Islet precursor cell (in vitro differentiated cells): ENCODE measurements around the gene ATR.
A peak's percentile ranks its signal among the peaks of the same experiment; 100 is the strongest.

ENCODE experiments used
- DNase-seq: peaks from one replicate; pipeline ENCODE4 v3.0.0-alpha.2; 2018

The ATR gene

DNA sequence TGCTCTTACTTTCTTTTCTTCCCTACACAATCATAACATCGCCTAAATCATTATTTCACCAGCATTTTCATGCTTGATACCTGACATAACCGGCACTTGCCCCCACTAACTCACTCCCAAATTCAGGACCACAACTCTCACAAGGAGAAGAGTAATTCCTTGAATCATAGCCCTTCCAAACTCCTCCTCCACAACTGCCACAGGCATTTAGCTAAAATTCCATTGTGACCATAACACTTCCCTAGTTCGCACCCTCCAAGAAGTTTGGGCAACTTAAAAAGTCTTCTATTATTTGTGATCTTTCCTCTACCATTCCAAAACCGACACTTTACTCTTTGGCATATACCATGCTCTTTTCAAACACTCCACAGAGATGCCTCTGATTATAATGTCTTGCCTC, 71.3 kb downstream of the ATR start:
- DNase-seq = no peak

DNA sequence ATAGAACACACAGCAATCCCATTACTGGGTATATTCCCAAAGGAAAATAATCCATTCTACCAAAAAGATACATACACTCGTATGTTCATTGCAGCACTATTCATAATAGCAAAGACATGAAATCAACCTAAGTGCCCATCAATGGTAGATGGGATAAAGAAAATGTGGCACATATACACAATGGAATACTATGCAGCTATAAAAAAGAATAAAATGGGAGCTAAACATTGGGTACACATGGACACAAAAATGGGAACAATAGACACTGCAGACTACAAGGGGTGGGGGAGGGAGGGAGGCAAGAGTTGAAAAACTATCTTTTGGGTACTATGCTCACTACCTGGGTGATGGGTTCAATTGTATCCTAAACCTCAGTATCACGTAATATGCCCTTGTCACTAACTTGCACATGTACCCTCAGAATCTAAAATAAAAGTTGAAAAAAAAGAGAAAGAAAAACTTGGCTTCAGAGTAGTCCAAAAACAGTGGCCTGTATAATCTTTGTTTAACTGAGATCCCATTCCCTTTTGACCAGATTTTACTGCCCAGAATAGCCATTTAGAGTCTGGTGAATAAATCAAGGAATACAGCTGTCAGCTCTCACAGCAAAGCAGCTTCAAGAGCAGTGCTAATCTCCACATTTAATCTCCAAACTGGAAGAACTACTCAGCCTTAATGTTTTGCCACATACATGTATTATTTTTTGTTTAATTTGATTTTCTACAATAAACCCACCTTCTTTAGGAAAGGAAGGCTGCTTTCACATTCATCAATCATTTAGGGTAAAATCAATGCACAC, 76.1 kb downstream of the ATR start:
- DNase-seq = no peak

DNA sequence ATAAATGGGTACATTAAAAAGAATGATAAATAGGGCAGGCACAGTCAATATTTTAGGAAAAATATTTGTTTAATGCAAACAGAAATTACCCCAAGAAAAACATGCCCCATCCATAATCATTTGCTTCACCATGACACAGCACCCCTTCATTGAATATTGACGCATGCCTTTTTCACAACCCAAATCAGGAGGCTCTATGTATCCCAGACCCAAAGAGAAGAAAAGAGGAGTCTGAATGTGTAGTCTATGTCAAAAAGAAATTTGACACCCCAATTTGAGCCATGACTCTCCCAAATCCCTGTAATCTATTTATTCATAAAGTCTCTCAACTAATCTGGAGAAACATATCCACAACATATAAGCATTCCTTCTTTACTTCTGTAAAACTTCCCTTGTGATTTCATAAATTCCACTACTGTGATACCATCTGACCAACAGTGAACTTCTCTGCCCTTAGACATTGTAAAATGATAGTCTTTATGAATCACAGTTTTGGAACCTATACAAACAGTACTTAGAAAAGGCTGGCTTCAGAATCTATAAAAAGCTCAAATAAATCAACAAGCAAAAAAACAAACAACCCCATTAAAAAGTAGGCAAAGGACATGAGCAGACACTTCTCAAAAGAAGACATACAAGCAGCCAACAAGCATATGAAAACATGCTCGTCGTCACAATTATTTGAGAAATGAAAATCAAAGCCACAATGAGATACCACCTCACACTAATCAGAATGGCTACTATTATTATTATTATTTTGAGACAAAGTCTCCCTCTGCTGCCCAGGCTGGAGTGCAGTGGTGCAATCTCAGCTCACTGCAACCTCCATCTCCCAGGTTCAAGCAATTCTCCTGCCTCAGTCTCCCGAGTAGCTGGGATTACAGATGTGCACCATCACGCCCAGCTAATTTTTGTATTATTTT, 77.3 kb downstream of the ATR start:
- no peak for DNase-seq

DNA sequence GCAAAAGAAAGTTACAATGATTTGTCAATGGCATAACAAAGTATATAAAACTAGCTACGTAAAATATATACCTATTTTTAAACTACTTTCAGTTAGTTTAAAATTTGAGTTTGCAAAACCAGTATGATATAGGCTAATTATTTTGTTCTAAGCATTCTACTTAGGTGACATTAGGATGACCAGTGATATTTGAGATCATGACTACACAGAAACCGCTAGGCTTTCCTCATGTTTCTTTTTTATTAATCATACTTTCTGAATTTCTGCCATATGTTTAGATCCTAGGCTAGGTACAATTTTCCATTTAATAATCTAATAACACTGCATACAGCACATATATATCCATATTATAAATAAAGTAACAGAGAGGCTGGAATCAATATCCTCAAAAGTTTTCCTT, 78.3 kb downstream of the ATR start:
- DNase-seq = no peak

DNA sequence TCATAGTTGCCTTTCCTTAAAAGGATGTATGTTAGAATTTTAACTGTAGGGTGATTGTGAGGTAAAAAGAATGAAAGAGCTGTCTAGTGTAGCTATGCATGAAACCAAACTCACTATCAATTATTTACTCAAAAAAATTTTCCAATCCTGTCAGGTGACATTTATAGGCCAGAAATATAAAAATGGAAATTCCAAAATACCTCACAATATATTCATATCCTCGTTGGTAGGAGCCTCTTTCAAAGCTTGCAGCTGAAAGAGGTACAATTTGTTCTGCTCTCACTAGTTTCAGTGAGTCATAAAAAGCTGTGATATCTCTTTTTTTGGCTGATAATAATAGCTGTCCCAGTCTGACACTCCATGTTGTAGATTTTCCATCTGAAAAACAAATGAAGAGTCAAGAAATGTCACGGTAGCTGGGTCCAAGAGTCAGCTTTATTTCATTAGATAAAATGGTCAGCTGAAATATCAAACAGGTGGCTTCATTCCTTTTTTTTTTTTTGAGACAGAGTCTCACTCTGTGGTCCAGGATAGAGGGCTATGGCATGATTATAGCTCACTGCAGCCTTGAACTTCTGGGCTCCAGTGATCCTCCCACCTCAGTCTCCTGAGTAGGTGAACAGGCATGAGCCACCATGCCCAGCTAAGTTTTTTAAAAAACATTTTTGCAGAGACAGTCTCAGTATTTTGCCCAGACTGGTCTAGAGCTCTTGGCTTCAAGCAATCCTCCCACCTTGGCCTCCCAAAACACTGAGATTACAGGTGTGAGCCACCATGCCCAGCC, 79.9 kb downstream of the ATR start:
- DNase-seq = no peak

DNA sequence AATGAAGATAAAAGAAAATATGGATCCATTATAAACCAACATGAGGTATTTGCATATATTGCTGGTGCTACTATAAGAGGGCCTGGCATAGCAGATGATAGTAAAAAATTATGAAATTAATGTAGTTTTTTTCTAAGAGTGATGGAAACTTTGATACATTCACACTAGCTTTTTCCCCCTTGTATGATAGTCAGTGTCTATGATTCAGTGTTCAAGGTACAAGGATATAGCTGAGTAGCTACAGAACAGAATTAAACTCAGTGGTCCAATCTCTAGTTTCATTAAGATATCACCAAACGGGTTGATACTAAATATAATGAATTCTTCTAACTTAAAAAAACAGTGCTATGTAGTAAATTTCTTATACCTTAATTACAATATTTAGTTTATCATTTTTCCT, 80.8 kb downstream of the ATR start:
- no peak for DNase-seq

DNA sequence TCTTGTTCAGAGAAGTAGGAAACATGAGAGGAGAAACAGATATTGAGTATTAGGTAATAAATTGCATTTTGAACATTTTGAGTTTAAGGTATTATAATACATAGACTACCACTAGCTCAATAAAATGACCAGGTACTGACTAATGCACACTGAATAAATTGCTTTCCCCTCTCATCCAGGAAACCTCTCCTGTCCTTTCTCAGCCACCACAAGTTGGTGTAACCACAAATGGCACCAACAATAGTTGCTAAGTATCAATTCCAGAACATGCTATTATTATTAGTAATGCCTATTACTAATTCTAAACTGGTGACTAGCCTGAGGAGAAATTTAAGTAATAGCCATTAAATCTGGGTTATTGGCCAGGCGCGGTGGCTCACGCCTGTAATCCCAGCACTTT, 83.4 kb downstream of the ATR start:
- no peak for DNase-seq

DNA sequence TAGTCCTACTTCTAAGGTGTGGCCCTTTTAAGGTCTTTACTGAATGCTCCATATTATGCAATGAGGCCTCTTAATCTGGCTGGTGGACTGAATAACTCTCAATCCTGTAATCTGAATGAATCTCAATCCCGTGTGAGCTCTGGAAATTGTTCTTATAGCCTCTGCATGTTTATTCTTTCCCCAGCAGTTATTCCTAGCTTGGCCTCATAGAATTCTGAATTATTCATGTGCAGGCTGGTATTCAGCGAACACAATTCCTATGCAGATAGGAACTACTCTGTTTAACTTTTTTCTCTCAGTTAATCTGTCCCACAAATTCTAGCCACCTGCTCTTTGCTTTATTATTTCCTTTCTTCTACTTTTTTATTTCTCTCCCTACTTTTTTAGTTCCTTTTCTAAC, 86.3 kb downstream of the ATR start:
- DNase-seq = no peak

DNA sequence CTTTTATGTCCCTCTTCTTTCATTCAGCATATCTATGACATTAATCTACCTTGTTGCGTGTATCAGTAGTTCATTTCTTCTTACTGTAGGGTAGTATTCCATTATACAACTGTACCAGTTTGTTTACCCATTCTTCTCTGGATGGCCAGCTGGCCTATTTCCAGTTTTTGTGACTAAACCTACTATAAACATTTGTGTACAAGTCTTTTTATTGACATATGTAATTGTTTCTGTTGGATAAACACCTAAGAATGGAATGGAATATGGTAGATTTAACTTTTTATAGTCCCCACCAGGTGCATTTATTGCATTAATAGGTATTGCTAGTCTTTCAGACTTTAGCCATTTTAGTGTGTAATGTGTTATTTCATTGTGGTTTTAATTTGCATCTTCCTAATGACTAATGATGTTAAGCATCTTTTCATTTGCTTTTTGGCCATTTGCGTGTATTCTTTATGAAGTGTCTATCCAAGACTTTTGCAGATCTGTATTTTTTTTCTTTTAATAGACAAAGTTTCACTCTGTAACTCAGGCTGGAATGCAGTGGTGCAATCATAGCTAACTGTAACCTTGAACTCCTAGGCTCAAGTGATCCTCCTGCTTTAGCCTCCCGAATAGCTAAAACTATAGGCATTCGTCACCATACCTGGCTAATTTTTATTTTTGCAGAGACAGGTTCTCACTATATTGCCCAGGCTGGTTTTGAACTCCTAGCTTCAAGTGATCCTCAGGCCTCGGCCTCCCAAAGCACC, 88.8 kb downstream of the ATR start:
- no peak for DNase-seq

DNA sequence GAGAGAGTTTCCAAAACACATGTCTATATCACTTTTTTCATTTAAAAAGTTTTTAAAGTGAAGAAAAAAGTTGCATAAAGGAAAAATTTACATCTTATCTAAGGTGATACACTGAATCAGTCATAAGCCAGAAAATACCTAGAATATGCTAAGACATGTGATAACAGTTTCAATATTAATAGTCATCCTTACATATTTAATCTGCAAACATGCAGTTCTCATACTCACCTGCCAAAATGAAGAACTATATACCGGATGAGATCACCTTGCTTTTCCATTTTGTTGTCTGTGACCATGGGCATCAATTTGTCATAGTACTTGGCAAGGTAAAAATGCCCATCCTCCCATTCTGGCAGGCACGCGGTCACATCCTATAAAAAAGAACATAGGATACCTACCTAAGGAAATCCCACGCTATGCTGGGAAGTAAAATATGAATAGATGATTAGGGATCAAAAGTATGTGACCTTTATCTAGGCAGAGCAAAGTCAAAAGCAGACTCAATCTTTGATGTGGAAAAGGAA, 93.6 kb downstream of the ATR start:
- DNase-seq = no peak

DNA sequence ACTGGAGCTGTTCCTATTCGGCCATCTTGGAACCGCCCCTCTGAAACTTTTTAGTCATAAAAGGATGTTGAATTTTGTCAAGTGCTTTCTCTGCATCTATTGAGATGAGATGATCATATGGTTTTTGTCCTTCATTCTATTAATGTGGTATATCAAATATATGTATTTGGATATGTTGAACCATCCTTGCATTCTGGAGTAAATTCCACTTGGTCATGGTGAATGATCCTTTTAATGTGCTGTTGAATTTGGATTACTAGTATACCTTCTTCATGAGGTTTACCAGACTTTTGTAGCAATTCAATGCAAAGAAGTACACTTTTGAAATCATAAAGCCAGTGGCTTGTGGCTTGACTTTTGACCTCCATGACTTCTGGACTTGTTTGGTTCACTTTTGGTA, 97.3 kb downstream of the ATR start:
- DNase-seq = no peak

DNA sequence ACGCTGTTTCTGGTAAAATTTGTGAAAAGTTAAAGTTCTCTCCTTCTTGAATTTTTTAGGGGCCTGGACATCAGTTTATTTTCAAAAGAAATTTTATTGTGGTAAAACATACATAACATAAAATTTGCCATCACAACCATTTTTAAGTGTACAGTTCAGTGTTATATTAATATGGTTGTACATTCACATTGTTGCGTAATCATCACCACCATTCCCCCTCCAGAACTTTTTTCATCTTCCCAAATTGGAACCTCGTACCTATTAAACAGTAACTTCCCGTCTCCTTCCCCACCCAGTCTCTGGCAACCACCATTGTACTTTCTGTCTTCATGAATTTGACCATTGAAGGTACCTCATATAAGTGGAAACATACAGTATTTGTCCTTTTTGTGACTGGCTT, 107.7 kb downstream of the ATR start:
- DNase-seq = no peak

DNA sequence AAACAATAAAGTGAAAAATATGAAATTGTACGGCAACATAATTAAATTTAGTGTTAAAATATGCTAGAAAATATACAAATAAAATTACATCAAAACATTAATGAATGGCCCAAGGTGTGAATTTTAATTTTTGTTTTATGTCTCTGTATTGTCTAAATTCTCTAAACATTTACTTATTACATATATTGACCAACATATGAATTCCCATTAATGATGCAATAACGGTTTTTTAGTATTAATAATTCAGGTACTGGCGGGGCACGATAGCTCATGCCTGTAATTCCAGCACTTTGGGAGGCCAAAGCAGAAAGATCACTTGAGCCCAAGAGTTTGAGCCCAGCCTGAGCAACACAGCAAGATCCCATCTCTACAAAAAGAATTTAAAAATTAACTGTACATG, 110.1 kb downstream of the ATR start:
- DNase-seq = no peak

DNA sequence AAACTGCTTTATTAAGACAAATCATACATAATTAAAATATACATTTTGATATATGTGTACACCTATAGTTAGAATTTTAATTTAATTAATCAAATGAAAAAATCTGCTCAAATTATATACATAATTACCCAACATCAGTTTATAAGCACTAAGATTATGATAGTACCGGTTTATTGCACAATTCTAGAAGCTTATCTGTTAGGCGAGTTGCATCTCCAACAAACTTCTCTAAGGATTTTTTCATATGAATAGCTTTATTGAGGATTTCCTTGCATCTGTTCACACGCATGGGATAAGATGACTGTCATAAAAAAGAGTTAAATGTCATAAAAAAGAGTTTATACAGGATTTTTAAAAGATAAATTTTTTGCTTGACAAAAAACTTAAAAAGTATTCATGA, 110.8 kb downstream of the ATR start:
- DNase-seq = no peak

DNA sequence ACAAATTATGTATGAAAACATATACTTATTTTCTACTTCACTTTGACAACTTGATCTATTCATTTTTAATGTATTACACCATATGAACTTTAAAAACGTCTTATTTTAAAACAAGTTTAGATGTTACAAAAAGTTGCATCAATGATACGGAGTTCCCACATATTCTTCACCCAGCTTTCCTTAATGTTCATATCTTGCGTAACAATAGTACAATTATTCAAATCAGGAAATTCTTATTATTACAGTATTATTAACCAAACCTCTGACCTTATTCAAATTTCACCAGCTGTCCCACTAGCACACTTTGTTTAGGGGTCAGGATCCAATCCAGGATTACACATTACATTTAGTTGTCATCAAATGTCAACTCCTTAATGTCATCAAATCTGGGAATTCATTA, 117.8 kb downstream of the ATR start:
- no peak for DNase-seq

DNA sequence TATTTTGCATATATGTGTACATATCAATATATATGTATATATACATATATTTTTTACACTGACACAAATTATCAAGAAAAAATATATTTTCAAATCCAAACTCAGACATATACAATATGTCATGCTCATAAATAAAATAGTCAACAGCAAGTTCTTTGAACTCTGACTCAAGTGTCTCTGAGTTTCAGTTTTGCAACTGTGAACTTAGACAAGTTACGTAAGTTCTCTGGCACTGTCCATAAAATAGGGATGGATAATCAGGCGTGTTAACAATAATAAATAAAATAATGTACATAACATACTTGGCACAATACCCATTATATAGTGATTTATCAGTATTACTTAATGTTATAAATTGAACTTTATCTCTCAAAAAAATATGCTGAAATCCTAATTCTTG, 118.6 kb downstream of the ATR start:
- DNase-seq = no peak

DNA sequence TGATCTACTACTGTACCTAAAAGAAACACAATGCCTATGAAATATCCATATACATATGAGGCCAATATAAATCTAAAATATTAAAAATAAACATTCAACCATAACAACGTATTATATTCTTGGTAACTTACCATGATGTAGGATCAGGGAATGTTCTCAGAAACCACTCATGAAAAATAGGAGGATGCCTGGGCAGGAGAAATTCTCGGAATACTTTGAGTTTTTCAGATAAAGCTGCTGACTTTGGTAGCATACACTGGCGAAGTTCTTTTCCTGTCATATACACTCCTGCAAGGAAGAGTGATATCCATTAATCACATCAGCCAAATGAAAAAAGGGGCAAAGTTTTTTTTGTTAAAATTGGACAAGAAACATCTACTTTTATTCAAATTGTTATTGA, 119.4 kb downstream of the ATR start:
- DNase-seq = no peak

DNA sequence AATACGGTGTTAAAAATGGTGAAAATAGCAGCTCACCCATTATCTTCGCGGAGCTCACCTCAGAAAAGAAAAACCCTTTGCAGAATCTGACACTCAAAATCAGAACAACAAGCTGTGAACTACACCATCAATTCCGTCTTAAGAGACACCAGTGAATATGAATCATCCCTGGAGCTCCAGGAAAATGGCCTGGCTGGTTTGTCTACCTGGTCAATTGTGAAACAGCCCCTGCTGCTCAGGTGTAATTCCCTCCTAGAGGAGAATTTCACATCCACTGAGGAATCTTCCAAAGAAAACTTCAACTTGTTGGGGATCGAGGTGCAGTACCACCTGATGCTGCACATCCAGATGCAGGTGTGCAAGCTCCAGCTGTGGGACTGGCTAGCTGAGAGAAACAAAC, 127.7 kb downstream of the ATR start:
- DNase-seq = no peak

DNA sequence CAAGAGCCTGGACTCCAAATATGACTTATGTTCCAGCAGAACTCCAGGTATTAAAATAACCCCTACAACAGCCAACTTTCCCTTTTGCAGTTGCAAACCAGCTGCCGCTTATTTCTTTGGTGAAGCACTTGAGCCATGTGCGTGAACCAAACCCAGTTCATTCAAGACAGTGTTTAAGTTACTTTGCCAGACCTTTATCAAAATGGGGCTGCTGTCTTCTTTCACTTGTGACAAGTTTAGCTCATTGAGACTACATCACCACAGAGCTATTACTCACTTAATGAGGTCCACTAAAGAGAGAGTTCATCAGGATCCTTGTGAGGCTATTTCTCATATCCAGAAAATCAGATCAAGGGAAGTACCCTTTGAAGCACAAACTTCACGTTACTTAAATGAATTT, 128.3 kb downstream of the ATR start:
- no peak for DNase-seq

DNA sequence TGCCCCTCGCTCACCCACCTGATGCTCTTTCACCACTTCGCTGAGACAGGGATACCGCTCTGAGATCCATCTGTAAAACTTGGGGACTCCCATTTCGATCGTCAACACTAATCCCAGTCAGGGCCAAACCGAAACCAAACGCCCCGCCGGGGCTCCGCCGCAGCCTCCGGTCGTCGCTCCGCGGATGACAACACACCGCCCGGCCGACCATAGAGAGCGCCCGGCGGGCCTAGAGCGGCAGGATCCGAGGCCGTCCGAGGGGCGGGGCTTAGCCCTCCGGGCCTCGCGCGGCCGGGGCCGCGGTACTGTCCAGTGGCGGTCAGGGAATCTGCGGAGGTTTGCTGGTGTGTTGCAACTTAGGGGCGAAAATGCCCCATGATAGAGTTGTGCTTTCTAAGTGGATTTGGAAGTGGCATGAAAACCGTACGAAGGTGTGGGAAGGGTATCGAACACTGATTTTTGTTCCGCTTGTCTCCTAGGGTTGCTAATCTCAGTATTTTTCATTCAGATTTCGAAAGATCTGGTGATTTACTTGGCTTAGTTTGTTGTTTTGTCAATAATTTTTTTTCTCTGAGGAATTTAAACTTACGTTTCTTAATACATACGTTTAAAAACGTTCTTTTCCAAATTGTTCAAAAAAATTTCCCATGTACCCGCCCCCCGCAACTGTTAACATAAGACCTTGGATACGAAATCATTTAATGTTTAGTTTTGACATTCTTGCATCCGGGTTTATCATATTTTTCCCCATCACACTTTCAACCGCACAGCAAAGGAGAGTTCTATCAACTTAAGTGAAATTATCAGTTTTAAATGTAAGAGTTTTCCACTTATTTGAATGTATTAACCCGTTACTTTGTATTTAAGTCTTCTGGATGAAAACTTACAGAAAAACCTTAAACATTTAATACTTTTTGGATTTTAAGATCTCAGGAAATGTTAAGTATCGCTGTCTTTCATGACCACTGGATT, 130.4 kb downstream of the ATR start, which contains the start of gene XRN1:
TSS of gene XRN1 (minus strand) at position 186 of the 972 bp plus-strand sequence. CDS start at position 93, 93 bp downstream.
- peak; percentile 97 for DNase-seq

DNA sequence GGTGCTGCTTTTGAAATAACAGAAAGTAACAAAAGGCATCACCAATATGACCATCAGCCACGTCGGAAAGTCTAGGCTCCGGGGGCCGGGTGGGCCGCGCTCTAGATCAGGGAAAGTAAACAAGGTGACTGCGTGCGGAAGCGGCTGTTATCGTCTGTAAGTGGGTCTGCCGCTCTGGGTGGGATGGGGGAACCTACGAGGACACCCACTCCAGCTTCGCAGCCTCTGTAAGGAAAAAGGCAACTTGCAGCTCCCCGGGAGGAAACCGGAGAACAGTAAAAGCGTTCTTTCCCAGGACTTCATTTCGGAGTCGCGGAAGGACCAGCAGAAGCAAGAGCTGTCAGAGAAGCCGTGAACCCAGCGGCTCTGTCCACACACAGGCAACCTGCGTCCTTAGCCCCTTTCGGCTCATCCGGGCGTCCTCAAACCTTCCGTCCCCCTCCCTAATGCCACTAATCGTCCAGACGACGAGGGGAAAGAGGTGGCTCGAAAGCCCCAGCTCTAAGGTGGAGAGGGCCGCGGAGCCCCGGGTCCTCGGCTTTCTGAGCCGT, 131.2 kb downstream of the ATR start:
- DNase-seq = peak; percentile 71
